ENCODE data around the gene RUFY1. TPM values are rescaled to one million over a fixed set of nuclear protein-coding genes. Genes with fewer than 3 reads are reported as not detected.

RUFY1 gene
- total and polyA plus RNA-seq, 9 of the 15 experiments (the other 6 are each of a cell fraction or from before 2014, with no cell fraction given), result 5.0 to 41.7 (median 29.6) TPM

GRCh38 chr5:179577286-179577960 lies 27.1 kb downstream of the RUFY1 start:
- H3K27ac ChIP-seq (ENCODE audit: extremely low read depth, low read depth, low read length), result no peak overlapping the region
- H3K4me2 ChIP-seq (ENCODE audit: insufficient read depth, low read length), result no peak overlapping the region
- H3K79me2 ChIP-seq (ENCODE audit: control insufficient read depth, insufficient read depth, low read length), result no peaks in the 10 kb centered on the region
- DNase-seq (ENCODE audit: extremely low read depth in 1 of 4, low spot score in 3 of 4), result no peak
- intact Hi-C loops (cut with micrococcal nuclease) (no loop called here), in situ Hi-C loops (cut with MboI) (no loop called here)
- TF ChIP-seq ID3 (CRISPR knock-in tag; IDR thresholded peaks at IDR 0.05) (no peak), ID3 (tag; IDR thresholded peaks at IDR 0.05) (no peak)
- no peaks in the 10 kb centered on the region for H4K20me1 ChIP-seq (replicated peaks; ENCODE audit: control insufficient read depth, insufficient read depth, low read length)
- 96% methylated on average over 16 of the region's 42 CpGs for WGBS (ENCODE audit: insufficient coverage, low coverage, missing lambda C conversion rate)
- H3K4me3 ChIP-seq, result no peak overlapping the region
- ChIA-PET POLR2A (no interaction called here), CTCF (ENCODE audit: low intra/inter-chr PET ratio) (no interaction called here)
- no peaks in the 10 kb centered on the region for H3K9me1 ChIP-seq (ENCODE audit: control insufficient read depth, insufficient read depth, low read length)
- H3K9ac ChIP-seq (ENCODE audit: insufficient read depth in 1 of 2, low read depth in 2 of 2, low read length in 2 of 2), result no peak overlapping the region
- H3K4me1 ChIP-seq (replicated peaks in 1 of 2; ENCODE audit: control insufficient read depth in 2 of 2, insufficient read depth in 2 of 2, low read length in 2 of 2), result no peaks in the 10 kb centered on the region; a peak in 1 of 5 replicates
- no peak for ATAC-seq
- no peak for FAIRE-seq
- no peaks in the 10 kb centered on the region for H3K27me3 ChIP-seq (ENCODE audit: control insufficient read depth in 2 of 2, insufficient read depth in 2 of 2, low read length in 2 of 2)
- BruUV-seq (replicated peaks), result no TSS peak
- H2AFZ ChIP-seq (ENCODE audit: low read depth, low read length), result no peak overlapping the region
- no peaks in the 10 kb centered on the region for H3K9me3 ChIP-seq (replicated peaks; ENCODE audit: control insufficient read depth, insufficient read depth, low read depth, low read length)
- H3K36me3 ChIP-seq (ENCODE audit: control insufficient read depth, insufficient read depth, low read length), result peaks cover 44% of the 10 kb centered on the region

- H3K27ac ChIP-seq (ENCODE audit: extremely low read depth, low read depth, low read length), result no peak overlapping the region
- FAIRE-seq, result no peak
- H3K4me1 ChIP-seq (replicated peaks in 1 of 2; ENCODE audit: control insufficient read depth in 2 of 2, insufficient read depth in 2 of 2, low read length in 2 of 2), result no peaks in the 10 kb centered on the region
- no peak overlapping the region for H2AFZ ChIP-seq (ENCODE audit: low read depth, low read length)
- H3K4me3 ChIP-seq, result no peak overlapping the region
- H3K9me3 ChIP-seq (replicated peaks; ENCODE audit: control insufficient read depth, insufficient read depth, low read depth, low read length), result no peaks in the 10 kb centered on the region
- ChIA-PET CTCF (ENCODE audit: low intra/inter-chr PET ratio) (no interaction called here), POLR2A (interaction anchor here (0.6 to 1.7 kb wide), 5 partner anchors 12 to 235 kb away, joined by 3 to 6 read pairs (median 4); partner anchors contain the start of genes HNRNPH1 and SQSTM1)
- WGBS (ENCODE audit: insufficient coverage, low coverage, missing lambda C conversion rate), result 59% methylated on average over 8 of the region's 9 CpGs
- H3K79me2 ChIP-seq (ENCODE audit: control insufficient read depth, insufficient read depth, low read length), result no peaks in the 10 kb centered on the region
- peaks cover 55% of the 10 kb centered on the region for H3K36me3 ChIP-seq (ENCODE audit: control insufficient read depth, insufficient read depth, low read length)
- H4K20me1 ChIP-seq (replicated peaks; ENCODE audit: control insufficient read depth, insufficient read depth, low read length), result no peaks in the 10 kb centered on the region
- no peaks in the 10 kb centered on the region for H3K9me1 ChIP-seq (ENCODE audit: control insufficient read depth, insufficient read depth, low read length)
- DNase-seq (ENCODE audit: extremely low read depth in 1 of 4, low spot score in 3 of 4), result no peak
- no peak overlapping the region for H3K4me2 ChIP-seq (ENCODE audit: insufficient read depth, low read length)
- peak; percentile 54 for ATAC-seq
- in situ Hi-C loops (cut with MboI) (no loop called here), intact Hi-C loops (cut with micrococcal nuclease) (no loop called here)
- peak overlapping the region in 1 of 2 experiments; percentile 21; a peak in 1 of 4 replicates for H3K9ac ChIP-seq (ENCODE audit: insufficient read depth in 1 of 2, low read depth in 2 of 2, low read length in 2 of 2)
- no peaks in the 10 kb centered on the region for H3K27me3 ChIP-seq (ENCODE audit: control insufficient read depth in 2 of 2, insufficient read depth in 2 of 2, low read length in 2 of 2)
- no TSS peak for BruUV-seq (replicated peaks)
- TF ChIP-seq SPI1 (IDR thresholded peaks at IDR 0.05; ENCODE audit: borderline replicate concordance, low read depth, low read length) (peak; percentile 84; the same call in 1 of the 2 replicates), BHLHE40 (IDR thresholded peaks at IDR 0.05; ENCODE audit: low read length) (peak; percentile 54), ZNF197 (CRISPR knock-in tag; IDR thresholded peaks at IDR 0.05; ENCODE audit: low read depth) (no peak), MED1 (CRISPR knock-in tag; IDR thresholded peaks at IDR 0.05; ENCODE audit: borderline replicate concordance) (no peak), SOX6 (IDR thresholded peaks at IDR 0.05) (peak; percentile 26; the same call in 1 of the 2 replicates), DPF2 (IDR thresholded peaks at IDR 0.05) (no peak), ZNF239 (CRISPR knock-in tag; IDR thresholded peaks at IDR 0.05) (no peak), ZNF311 (CRISPR knock-in tag; IDR thresholded peaks at IDR 0.05) (no peak)
- TF ChIP-seq, protein P1, sequence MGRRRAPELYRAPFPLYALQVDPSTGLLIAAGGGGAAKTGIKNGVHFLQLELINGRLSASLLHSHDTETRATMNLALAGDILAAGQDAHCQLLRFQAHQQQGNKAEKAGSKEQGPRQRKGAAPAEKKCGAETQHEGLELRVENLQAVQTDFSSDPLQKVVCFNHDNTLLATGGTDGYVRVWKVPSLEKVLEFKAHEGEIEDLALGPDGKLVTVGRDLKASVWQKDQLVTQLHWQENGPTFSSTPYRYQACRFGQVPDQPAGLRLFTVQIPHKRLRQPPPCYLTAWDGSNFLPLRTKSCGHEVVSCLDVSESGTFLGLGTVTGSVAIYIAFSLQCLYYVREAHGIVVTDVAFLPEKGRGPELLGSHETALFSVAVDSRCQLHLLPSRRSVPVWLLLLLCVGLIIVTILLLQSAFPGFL (CRISPR knock-in tag; IDR thresholded peaks at IDR 0.05), result no peak
Observed at GRCh38 chr5:179585941-179586401, 35.6 kb downstream of the RUFY1 start.
